Lung (tissue), 12 donors: Measurements from ENCODE around the gene DOCK1. TPM values are rescaled to one million over a fixed set of nuclear protein-coding genes. Genes with fewer than 3 reads are reported as not detected.
"Not testable (repeated sequence)": the region's sequence is repeated elsewhere in the genome, so short reads cannot be mapped to it uniquely, and the experiment has no call there.

Experiments used
- ATAC-seq: fragments of 200-7000 bp; cut with Tn5 transposase; one replicate; pipeline ENCODE4 v1.9.1; 2020; ENCODE audit warnings: moderate number of reproducible peaks; ENCODE audit not compliant: insufficient read depth, low FRiP score
- DNase-seq, 3 donors: peaks; one replicate each; pipeline ENCODE4 v3.0.0-alpha.2; 2013 to 2017
- H3K27ac ChIP-seq, 2 donors: one replicate each; pipeline ENCODE4 v1.5.1; 2013; ENCODE audit warnings: mild to moderate bottlenecking in 2 of 2, moderate library complexity in 2 of 2, control low read depth in 1 of 2, inconsistent platforms in 1 of 2, low read depth in 1 of 2, low read length in 1 of 2
- H3K27me3 ChIP-seq, 3 donors: one replicate each; pipeline ENCODE4 v1.5.1; 2013; ENCODE audit warnings: low read length in 2 of 3; ENCODE audit not compliant: control insufficient read depth in 3 of 3, insufficient read depth in 3 of 3
- H3K36me3 ChIP-seq, 4 donors: one replicate each; pipeline ENCODE4 v1.5.1; 2013; ENCODE audit warnings: low read length in 4 of 4, mild to moderate bottlenecking in 1 of 4, moderate library complexity in 1 of 4; ENCODE audit not compliant: control insufficient read depth in 4 of 4, insufficient read depth in 4 of 4
- H3K4me1 ChIP-seq, 5 donors: one replicate each; pipeline ENCODE4 v1.5.1; 2013; ENCODE audit warnings: low read length in 5 of 5, mild to moderate bottlenecking in 2 of 5, moderate library complexity in 1 of 5; ENCODE audit not compliant: control insufficient read depth in 5 of 5, insufficient read depth in 5 of 5
- H3K4me3 ChIP-seq: one replicate; pipeline ENCODE4 v1.5.1; 2013; ENCODE audit warnings: mild to moderate bottlenecking, control low read depth, moderate library complexity
- H3K9ac ChIP-seq, 2 donors: one replicate each; pipeline ENCODE4 v1.5.1; 2013; ENCODE audit warnings: low read length in 2 of 2, control low read depth in 1 of 2; ENCODE audit not compliant: insufficient read depth in 1 of 2
- H3K9me3 ChIP-seq, 4 donors: one replicate each; pipeline ENCODE4 v1.5.1; 2013; ENCODE audit warnings: low read length in 3 of 4, mild to moderate bottlenecking in 1 of 4, moderate library complexity in 1 of 4; ENCODE audit not compliant: control insufficient read depth in 4 of 4, insufficient read depth in 3 of 4
- CTCF ChIP-seq: IDR thresholded peaks from 2 replicates; pipeline ENCODE4 v1.5.1; 2012; ENCODE audit warnings: mild to moderate bottlenecking; ENCODE audit errors: control extremely low read depth, extremely low read depth
- WGBS, 2 donors: extraction: QIAGEN DNeasy Blood & Tissue Kit; methylation state at CpG; one replicate each; pipeline ENCODE4 v1.1.7; 2013; 5-methylcytosine and 5-hydroxymethylcytosine counted together
- polyA plus RNA-seq, 2 donors: library from polyadenylated mRNA; stranded (reverse); fragments of 200-250 nt; gene quantifications; one replicate each; pipeline ENCODE4 v1.2.1, GENCODE V29; 2013
- total RNA-seq, 2 donors: library from RNA; depleted of rRNA in 1 of 2; stranded (reverse); fragments of >200 nt in 1 of 2; gene quantifications; one replicate each; pipeline ENCODE4 v1.2.1, GENCODE V29; 2014 to 2021
- donor health status: control.
- donor health status: control.
- donor health status: Bipolar disorder and iron deficiency.
- donor health status: healthy.
- donor health status: DM: yes; HTN: yes; CAD: no.

The DOCK1 gene
- total and polyA plus RNA-seq, 4 donors, result 11.2 to 102 (median 30.5) TPM

GRCh38 chr10:126910798-126911197, 5.6 kb downstream of the DOCK1 start:
- Histone ChIP-seq H3K4me3 (no peak overlapping the region), H3K9ac (no peak overlapping the region), H3K4me1 (peaks cover 0 to 15% (median 4%) of the 10 kb centered on the region in 5 donors), H3K9me3 (no peaks in the 10 kb centered on the region), H3K36me3 (peaks cover 0 to 5% (median 1%) of the 10 kb centered on the region in 4 donors), H3K27me3 (no peaks in the 10 kb centered on the region), H3K27ac (no peak overlapping the region)
- ATAC-seq (no peak), DNase-seq (no peak)
- 89 to 91% methylated on average over 6 of the region's 6 CpGs for WGBS, 2 donors
- TF ChIP-seq CTCF, result no peak

GRCh38 chr10:126911301-126911700, 6.1 kb downstream of the DOCK1 start:
- Histone ChIP-seq H3K27ac (no peak overlapping the region), H3K4me1 (peaks cover 0 to 14% (median 4%) of the 10 kb centered on the region in 5 donors), H3K9ac (no peak overlapping the region), H3K27me3 (no peaks in the 10 kb centered on the region), H3K36me3 (peaks cover 0 to 5% (median 1%) of the 10 kb centered on the region in 4 donors), H3K4me3 (no peak overlapping the region), H3K9me3 (no peaks in the 10 kb centered on the region)
- TF ChIP-seq CTCF, result no peak
- ATAC-seq, result no peak
- no peak for DNase-seq
- 93 to 95% methylated on average over 11 of the region's 11 CpGs for WGBS, 2 donors

GRCh38 chr10:126913316-126913715, 8.1 kb downstream of the DOCK1 start:
- no peak for TF ChIP-seq CTCF
- H3K27ac ChIP-seq, result no peak overlapping the region
- H3K9ac ChIP-seq, result no peak overlapping the region
- H3K9me3 ChIP-seq, result no peaks in the 10 kb centered on the region
- H3K4me1 ChIP-seq, result peaks cover 0 to 14% (median 4%) of the 10 kb centered on the region in 5 donors
- peaks cover 0 to 4% (median 0%) of the 10 kb centered on the region in 4 donors for H3K36me3 ChIP-seq
- no peak for DNase-seq
- no peaks in the 10 kb centered on the region for H3K27me3 ChIP-seq
- 86 to 87% methylated on average over 11 of the region's 11 CpGs for WGBS, 2 donors
- H3K4me3 ChIP-seq, result no peak overlapping the region
- no peak for ATAC-seq

DNA sequence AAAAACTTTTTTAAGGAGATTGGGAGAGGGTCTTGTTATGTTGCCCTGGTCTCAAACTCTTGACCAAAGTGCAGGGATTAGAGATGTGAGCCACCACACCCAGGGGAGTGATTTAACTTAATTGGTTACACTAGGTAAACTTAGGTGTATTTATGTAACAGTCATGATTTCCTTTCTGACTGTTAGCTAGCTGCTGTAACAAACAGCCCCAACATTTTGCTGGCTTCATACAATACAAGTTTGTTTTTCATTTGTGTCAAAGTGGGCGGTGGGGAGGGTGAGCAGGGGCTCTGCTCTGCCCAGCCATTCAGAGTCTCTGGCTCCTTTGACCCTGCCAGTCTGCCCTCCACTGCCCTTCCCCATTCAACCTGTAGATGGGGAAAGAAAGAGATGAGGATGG, 9.3 kb downstream of the DOCK1 start:
- ATAC-seq, result no peak
- no peak for TF ChIP-seq CTCF
- Histone ChIP-seq H3K9ac (no peak overlapping the region), H3K27me3 (no peaks in the 10 kb centered on the region), H3K4me3 (no peak overlapping the region), H3K9me3 (no peaks in the 10 kb centered on the region), H3K36me3 (peaks cover 0 to 4% (median 0%) of the 10 kb centered on the region in 4 donors), H3K27ac (no peak overlapping the region), H3K4me1 (peaks cover 6 to 23% (median 9%) of the 10 kb centered on the region in 5 donors)
- no peak for DNase-seq
- WGBS, 2 donors, result 97 to 100% methylated on average over 1 of the region's 1 CpG

- not testable (repeated sequence) for H3K36me3 ChIP-seq, H3K27me3 ChIP-seq, H3K9ac ChIP-seq, H3K4me3 ChIP-seq, ATAC-seq, H3K9me3 ChIP-seq, DNase-seq, H3K27ac ChIP-seq
- WGBS, 2 donors, result 91 to 92% methylated on average over 12 of the region's 12 CpGs
- H3K4me1 ChIP-seq, result peaks cover 6 to 23% (median 9%) of the 10 kb centered on the region in 5 donors
These were observed 11.7 kb downstream of the DOCK1 start for GRCh38 chr10:126916952-126917351.
